ENCODE data around the gene SUSD6.

- no peak for TF ChIP-seq EZH2phosphoT487 (IDR thresholded peaks at IDR 0.05; ENCODE audit: borderline replicate concordance, low read depth)
- TF ChIP-seq CTCF (IDR thresholded peaks at IDR 0.05): no peak
- TF ChIP-seq NRF1 (IDR thresholded peaks at IDR 0.05; ENCODE audit: low read depth, low read length): no peak
- no peak for TF ChIP-seq FOXM1 (IDR thresholded peaks at IDR 0.05; ENCODE audit: low read depth)
- TF ChIP-seq TEAD4 (IDR thresholded peaks at IDR 0.05; ENCODE audit: borderline replicate concordance, insufficient read depth): no peak
- no peak for TF ChIP-seq EP300 (IDR thresholded peaks at IDR 0.05; ENCODE audit: borderline replicate concordance in 1 of 2, low read depth in 1 of 2, low read length in 1 of 2)
- no peak for TF ChIP-seq YY1 (IDR thresholded peaks at IDR 0.05; ENCODE audit: low read depth)
- TF ChIP-seq RFX5 (IDR thresholded peaks at IDR 0.05; ENCODE audit: low read length): no peak
These were observed 16.1 kb upstream of the SUSD6 start for GRCh38 chr14:69595336-69595735.
